HuH-7.5 (cell line): Measurements from ENCODE around the gene HSPB7.
"Not testable (repeated sequence)": the region's sequence is repeated elsewhere in the genome, so short reads cannot be mapped to it uniquely, and the experiment has no call there.

ENCODE experiments used
- DNase-seq: peaks from one replicate; pipeline ENCODE4 v3.0.0; 2011; ENCODE audit warnings: low spot score

HSPB7 gene

GRCh38 chr1:16050328-16050727 lies 32.5 kb upstream of the HSPB7 start:
- DNase-seq, result no peak

- no peak for DNase-seq
These were observed 30.8 kb upstream of the HSPB7 start for GRCh38 chr1:16048573-16049189.

- DNase-seq, result no peak
These were observed 30.1 kb upstream of the HSPB7 start for GRCh38 chr1:16047791-16048475.

GRCh38 chr1:16046842-16047241 lies 29.0 kb upstream of the HSPB7 start:
- no peak for DNase-seq

GRCh38 chr1:16043950-16044349 lies 26.1 kb upstream of the HSPB7 start:
- no peak for DNase-seq

- DNase-seq, result no peak
These were observed 25.7 kb upstream of the HSPB7 start, which contains the start of gene CLCNKB for GRCh38 chr1:16043521-16043920. Gene CLCNKB, plus strand, starts transcription at chr1:16043782. Its CDS starts 711 bp downstream, at chr1:16044493.

GRCh38 chr1:16042654-16043053 lies 24.8 kb upstream of the HSPB7 start:
- DNase-seq, result not testable (repeated sequence)

- DNase-seq, result no peak
These were observed 24.3 kb upstream of the HSPB7 start for GRCh38 chr1:16042096-16042495.

GRCh38 chr1:16041200-16041599 lies 23.4 kb upstream of the HSPB7 start:
- no peak for DNase-seq

- DNase-seq, result not testable (repeated sequence)
These were observed 22.0 kb upstream of the HSPB7 start for GRCh38 chr1:16039871-16040270.

- DNase-seq, result no peak
These were observed 20.7 kb upstream of the HSPB7 start for GRCh38 chr1:16038620-16038912.

GRCh38 chr1:16036461-16036860 lies 18.6 kb upstream of the HSPB7 start:
- DNase-seq, result not testable (repeated sequence)

- not testable (repeated sequence) for DNase-seq
These were observed 15.3 kb upstream of the HSPB7 start for GRCh38 chr1:16033103-16033632.

GRCh38 chr1:16032388-16033102 lies 14.7 kb upstream of the HSPB7 start:
- peak; percentile 91 for DNase-seq

- DNase-seq, result no peak
These were observed 13.7 kb upstream of the HSPB7 start for GRCh38 chr1:16031551-16031950.

- no peak for DNase-seq
These were observed 11.4 kb upstream of the HSPB7 start for GRCh38 chr1:16029288-16029687.

- DNase-seq, result not testable (repeated sequence)
These were observed 11.1 kb upstream of the HSPB7 start for GRCh38 chr1:16029003-16029268.

- DNase-seq, result no peak
These were observed 10.6 kb upstream of the HSPB7 start for GRCh38 chr1:16028237-16029002.

GRCh38 chr1:16026723-16027484 lies 9.1 kb upstream of the HSPB7 start:
- DNase-seq, result no peak

- not testable (repeated sequence) for DNase-seq
These were observed 8.5 kb upstream of the HSPB7 start for GRCh38 chr1:16026302-16026701.

GRCh38 chr1:16023050-16023653 lies 5.3 kb upstream of the HSPB7 start:
- DNase-seq, result no peak
